SIG-M5 (cell line): ENCODE results near the gene BRICD5.

Source experiments
- DNase-seq: peaks from one replicate; lab custom pipeline; 2025; lab: John Stamatoyannopoulos, UW

Gene BRICD5

DNA sequence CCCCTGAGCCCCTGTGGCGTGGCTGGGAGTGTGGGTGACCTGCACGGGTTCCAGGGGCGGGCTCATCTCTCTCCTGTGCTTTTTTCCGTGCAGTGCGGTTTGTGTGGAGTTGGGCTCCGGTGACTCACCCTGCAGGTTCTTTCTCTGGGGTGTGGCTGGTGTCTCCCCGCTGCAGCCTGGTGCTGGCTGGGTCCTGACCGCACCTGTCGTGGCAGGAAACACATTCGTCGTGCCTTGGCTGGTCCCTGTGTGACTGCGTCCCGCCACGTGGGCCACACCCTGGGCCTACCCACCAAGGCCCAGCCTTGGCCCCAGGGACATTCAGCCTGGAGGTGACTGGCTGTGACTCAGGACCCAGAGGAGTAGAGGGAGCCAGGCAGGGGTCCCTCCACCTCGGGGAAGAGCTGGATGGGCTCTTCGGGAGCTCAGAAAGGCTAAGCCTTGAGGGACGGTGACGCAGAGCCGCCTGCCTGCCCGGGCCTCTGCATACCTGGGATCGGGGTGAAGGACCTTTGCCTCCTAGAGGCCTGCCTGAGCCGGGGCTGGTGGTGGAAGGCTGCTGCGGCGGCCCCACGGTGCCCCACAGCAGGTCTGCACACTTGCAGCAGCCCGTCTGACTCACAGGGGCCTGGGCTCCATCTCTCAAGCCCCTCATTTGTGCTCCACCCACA is 47.3 kb downstream of the BRICD5 start:
- no peak for DNase-seq

DNA sequence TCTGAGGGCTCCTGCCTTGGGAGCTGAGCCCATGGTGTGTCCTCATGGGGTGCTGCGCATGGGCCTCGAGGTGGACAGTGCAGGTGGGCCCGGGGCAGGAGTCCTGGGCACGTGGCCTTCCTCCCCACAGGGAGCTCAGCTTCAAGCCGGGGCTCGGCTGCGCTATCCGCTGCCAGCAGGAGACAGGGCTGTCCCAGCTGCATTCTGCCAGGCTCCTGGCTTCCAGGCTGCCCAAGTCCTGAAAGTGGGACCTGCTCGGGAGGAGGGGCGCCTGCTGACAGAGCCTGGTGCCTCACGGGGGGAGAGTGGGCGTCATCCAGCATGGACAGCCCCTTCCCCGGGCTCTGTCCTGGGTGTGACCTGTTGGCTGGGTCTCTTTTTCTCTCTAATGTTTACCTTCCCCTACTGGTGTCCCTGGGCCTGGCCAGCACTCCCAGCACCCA is 48.0 kb downstream of the BRICD5 start:
- no peak for DNase-seq

DNA sequence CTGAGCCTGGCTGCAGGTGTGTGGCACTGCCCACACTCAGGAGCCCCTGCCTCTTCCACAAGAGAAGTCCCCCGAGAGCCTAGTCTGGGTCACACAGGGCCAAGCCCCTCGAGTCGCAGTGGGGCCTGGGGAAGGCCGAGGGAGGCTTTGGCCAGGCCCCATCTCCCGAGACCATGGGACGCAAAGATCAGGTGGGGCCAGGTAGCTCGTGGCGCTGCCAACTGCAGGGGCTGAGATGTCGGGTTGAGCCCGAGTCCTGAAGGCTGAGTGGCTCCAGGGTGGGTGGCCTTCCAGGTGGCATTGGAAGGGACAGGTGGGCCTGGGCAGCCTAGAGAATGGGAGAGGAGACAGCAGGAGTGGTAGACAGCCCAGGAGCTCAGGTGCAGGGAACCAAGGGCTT is 48.8 kb downstream of the BRICD5 start:
- DNase-seq = no peak

DNA sequence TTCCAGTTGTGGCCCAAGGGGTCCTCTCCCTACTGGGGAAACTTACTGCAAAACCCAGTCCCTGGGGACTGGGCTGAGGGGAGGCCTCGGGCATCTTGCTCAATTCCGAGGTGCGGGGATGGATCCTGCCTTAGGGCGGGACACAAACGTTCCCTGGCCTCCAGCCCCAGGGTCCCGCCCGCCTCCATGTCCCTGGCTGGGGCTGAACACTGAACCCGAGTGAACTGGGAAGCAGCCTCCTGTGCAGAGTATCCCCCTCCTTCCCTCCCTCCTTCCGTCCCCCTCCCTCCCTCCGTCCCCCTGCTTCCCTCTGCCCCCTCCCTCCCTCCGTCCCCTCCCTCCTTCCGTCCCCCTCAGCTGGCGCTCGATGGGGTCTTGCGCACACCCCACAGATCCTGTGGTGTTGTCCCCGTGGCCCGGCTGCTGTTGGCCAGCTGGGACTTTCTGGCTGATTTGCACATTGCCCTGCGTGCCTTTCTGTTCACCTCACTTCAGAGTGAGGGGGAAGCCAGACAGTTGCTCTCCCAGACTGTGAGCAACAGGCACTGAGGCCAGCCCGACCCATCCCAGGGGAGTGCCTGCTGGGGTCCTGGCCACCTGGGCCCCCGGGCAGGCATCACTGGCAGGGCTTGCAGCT is 49.6 kb downstream of the BRICD5 start:
- DNase-seq = no peak
